Activated CD4-positive, alpha-beta T cell treated with anti-CD3 and anti-CD28 coated beads for 1 hour (primary cell): ENCODE results near the gene HOXA1.

Experiments
- DNase-seq: peaks from one replicate; pipeline ENCODE4 v3.0.0-alpha.2; 2020

HOXA1 gene

GRCh38 chr7:27131390-27131819 is 35.6 kb upstream of the HOXA1 start:
- no peak for DNase-seq

DNA sequence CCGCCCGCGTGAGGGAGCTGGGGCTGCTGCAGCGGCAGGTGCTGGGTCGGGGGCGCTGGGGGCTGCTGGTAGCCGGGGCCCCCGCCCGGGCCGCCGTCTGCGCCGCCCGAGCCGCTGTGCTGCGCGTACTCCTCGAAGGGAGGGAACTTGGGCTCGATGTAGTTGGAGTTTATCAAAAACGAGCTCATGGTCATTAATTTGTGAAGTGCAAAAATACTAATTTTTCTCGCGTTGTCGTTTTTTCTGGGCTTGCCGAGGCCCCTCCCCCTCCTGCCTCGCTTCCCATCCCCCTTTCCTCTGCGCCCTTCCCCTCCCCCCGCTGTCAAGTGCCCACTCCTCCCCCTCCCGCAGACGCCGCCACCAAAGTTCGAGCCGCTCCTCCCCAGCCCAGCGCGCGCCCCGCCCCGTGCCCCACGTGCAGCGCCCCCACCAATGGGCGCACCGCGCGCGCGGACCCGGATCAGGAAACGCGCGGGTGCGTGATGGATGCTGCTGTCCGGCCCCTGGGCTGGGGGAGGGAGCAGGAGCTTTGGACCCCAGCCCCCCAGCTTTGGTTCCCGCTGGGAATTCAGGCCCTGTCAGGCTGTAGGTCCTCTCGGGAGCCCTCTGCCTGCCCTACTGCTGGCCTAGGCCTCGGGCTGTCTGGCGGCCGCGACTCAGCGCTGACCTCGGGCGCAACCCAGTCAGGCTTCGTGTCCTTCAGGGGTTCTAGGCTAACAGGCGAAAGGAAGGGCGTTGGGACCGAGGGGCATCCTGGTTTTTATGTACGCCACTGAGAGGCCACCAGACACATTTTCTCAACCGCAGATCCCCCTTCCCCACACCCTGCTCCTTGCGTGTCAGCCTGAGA is 35.0 kb upstream of the HOXA1 start, which contains the start of gene HOXA4:
TSS of gene HOXA4 (minus strand) at position 218 of the 850 bp plus-strand sequence. CDS start at position 194, 24 bp downstream.
- peak; percentile 57 for DNase-seq

- no peak for DNase-seq
Measured at GRCh38 chr7:27129729-27130539, 34.1 kb upstream of the HOXA1 start.

- DNase-seq: no peak
Measured at GRCh38 chr7:27128776-27129728, 33.3 kb upstream of the HOXA1 start.

DNA sequence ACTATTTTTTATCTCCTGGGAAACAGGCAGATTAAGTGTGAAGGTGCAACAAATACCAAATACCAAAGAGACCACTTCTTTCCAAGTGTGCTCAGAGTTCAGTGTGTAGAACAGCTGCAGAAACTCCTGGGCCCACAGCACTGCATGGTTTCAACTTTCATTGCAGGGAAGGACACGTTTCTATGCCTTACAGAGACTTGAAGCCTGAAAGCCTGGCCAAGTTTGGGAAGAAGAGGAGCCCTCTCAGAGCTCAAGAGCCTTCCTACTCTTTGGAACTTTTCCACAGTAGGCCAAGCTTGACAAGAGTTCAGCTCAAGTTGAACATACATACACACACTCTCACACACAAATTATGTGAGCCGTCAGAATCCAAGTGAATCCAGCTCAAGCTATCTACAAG is 32.2 kb upstream of the HOXA1 start:
- no peak for DNase-seq

DNA sequence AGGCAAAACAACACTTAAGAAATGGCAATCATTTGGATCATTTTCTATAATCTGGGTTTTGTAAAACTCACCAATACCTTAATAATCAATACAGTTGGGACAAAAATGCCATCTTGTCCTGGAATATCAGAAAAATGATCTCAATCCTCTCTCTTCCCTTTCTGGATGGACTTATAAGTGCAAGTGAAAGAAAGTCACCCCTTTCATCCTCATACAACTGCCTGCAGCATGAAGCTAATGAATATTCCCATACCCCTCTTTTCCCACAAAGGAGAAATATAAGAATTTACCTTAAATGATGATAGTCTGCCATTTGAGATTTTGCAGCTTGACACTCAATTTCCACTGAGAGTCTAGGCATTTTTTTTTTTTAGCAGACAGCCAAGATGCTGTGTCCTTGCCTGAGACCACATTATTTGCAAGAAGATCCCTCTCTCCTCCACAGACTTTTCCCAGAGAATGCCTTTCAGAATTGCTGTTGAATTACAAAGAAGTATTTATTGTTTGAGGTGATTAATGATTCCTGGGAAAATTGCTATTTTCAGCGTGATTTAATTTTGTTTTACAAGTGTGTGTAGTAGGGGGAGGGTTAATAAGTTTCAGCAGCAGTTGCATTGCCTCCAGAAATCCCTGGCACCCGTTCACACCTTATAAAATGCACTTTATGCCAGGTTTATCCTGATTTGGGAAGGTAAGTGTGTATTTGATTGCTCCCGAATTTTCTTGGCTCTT is 31.0 kb upstream of the HOXA1 start:
- DNase-seq: no peak

GRCh38 chr7:27125986-27126394 is 30.2 kb upstream of the HOXA1 start:
- no peak for DNase-seq

- DNase-seq: no peak
Measured at GRCh38 chr7:27124902-27125689, 29.3 kb upstream of the HOXA1 start.

DNA sequence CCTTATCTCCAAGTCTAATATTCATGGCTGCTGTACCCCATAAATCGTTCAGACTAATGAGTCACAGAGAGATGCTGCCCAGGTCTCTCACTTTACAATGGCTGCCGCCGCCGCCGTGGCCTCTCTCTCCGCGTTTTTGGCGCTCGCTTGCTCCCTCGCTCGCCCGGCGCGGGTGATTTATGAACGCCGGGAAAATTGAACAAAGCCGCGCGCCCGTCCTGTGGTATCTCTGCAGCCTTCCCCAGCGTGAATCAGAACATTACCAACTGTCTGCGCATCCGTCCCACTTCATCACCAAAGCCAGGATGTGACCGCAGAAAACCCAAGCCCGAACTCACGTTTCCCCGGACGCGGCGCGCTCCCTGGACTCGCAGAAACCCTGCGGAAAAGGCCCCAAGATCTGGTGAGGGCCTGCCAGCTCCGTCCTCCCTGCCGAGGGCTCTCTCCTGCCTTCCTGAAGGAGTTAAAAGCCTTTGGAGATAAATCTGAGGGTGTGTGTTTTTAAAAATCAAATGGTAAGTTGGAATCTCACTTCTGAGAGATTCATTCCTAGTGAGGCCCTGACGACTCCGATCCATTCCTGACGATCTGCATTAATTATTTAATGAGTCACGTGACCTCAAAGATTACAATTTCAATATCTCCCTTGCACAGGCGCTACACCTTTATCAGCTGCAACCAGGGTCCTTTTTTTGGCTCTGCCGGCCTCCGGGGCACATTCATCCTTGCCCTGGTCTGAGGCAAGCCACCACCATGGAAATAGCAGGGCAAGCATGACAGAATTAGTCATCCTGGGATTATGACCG is 28.5 kb upstream of the HOXA1 start:
- DNase-seq: no peak

- DNase-seq: no peak
Measured at GRCh38 chr7:27123477-27124053, 27.8 kb upstream of the HOXA1 start.

DNA sequence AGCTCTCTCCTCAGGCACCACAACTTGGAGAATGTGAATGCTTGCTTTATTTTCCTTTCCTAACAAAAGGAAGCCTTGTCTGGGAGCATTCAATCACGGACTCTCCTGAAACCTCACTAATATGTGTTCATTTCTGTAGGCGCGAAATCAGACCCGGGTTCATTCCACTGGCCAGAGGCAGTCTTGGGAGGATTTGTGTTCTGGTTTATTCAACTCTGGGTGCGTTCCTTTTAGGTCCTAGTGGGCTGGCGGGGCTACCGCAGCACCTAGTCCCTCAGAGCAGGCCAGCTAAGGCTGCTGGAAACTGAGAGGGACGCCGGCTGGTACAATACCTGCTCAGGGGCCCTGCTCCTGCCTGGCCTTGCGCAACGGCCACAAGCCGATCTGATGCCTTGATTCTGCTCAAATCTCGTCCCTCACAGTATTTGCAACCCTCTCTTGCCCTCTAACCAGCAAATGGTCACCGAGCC is 27.2 kb upstream of the HOXA1 start:
- no peak for DNase-seq

- no peak for DNase-seq
Measured at GRCh38 chr7:27122077-27122910, 26.5 kb upstream of the HOXA1 start.

GRCh38 chr7:27121684-27122076 is 25.9 kb upstream of the HOXA1 start:
- DNase-seq: no peak

GRCh38 chr7:27119412-27119911 is 23.7 kb upstream of the HOXA1 start:
- no peak for DNase-seq

DNA sequence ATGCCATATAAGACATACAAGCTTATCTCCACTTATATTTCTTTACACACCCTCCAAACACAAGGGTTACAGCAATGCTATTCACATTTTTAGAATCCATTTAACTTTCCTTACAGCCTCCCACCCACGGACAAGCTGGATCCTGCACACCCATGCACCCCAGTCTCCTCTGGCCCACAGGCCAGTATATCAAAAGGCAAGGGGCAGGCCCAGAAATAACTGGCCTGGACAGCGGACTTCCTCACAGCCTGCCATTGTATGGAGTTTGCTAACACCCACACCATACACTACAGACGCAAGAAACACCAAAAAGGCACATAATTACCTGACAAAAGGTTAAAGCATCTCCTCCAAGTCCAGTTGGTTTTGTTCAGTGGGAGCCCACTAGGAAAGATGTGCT is 22.8 kb upstream of the HOXA1 start:
- no peak for DNase-seq

DNA sequence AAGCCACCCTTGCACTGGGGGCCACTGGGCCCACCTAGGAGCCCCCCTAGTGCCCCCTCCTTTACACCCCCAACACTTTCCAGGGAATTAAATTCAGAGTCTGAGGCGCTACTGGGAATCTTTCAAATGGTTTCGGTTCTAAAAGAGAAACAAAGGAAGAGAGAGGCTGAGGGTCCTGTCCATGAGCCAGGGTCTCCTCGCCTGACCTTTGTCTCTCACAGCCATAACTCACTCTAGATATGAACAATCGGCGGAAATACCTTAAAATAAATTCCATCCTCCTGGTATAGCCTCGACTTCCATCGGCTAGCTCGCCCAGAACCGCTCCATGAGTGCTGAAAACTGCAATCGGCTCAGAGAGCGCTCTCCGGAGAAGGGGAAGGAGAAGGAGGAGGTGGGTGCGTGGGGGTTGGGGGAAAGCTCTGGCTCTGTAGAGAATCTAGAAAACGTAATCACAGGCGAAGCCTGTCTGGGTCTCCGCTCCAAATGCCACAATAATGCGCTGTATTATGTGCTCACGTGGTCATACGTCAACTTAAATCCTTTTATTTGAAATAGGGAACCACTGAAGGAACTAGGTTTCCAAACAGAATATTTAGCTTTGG is 22.2 kb upstream of the HOXA1 start:
- no peak for DNase-seq

- no peak for DNase-seq
Measured at GRCh38 chr7:27116962-27117886, 21.4 kb upstream of the HOXA1 start.
